Neural cell (in vitro differentiated cells): ENCODE measurements around the gene PCAT6.

Source experiments
- EZH2 ChIP-seq: fragments of 200-600, 300-800 bp; shearing (Covaris generic), sonication (generic); IDR thresholded peaks from 2 replicates; pipeline ENCODE4 v1.6.1; 2014; ENCODE audit warnings: antibody characterized with exemption, low read length, borderline replicate concordance, mild to moderate bottlenecking; ENCODE audit not compliant: insufficient read depth, poor library complexity, severe bottlenecking
- MXI1 ChIP-seq: fragments of 450-650 bp; conservative IDR thresholded peaks from 2 replicates; pipeline ENCODE4 v1.6.1; 2014; ENCODE audit warnings: antibody characterized with exemption, mild to moderate bottlenecking; ENCODE audit not compliant: poor library complexity, severe bottlenecking
- POLR2AphosphoS5 ChIP-seq: IDR thresholded peaks from 2 replicates; pipeline ENCODE4 v1.6.1; 2012
- RAD21 ChIP-seq: fragments of 450-650 bp; conservative IDR thresholded peaks from 2 replicates; pipeline ENCODE4 v1.6.1; 2014; ENCODE audit warnings: antibody characterized with exemption, mild to moderate bottlenecking, moderate library complexity
- SMC3 ChIP-seq: fragments of 450-650 bp; conservative IDR thresholded peaks from 2 replicates; pipeline ENCODE4 v1.6.1; 2014; ENCODE audit warnings: antibody characterized with exemption, mild to moderate bottlenecking, moderate library complexity; ENCODE audit not compliant: poor library complexity
- TAF1 ChIP-seq: IDR thresholded peaks from 2 replicates; pipeline ENCODE4 v1.6.1; 2012; ENCODE audit warnings: low read depth
- TF ChIP-seq, protein P1 (sequence below): fragments of 450-650 bp; IDR thresholded peaks from 2 replicates; pipeline ENCODE4 v1.5.1; 2014; ENCODE audit warnings: antibody characterized with exemption, mild to moderate bottlenecking, moderate library complexity; ENCODE audit not compliant: poor library complexity, severe bottlenecking
- TF ChIP-seq, protein P2 (sequence below): IDR thresholded peaks from 2 replicates; pipeline ENCODE4 v1.6.1; 2012; ENCODE audit warnings: borderline replicate concordance

DNA sequence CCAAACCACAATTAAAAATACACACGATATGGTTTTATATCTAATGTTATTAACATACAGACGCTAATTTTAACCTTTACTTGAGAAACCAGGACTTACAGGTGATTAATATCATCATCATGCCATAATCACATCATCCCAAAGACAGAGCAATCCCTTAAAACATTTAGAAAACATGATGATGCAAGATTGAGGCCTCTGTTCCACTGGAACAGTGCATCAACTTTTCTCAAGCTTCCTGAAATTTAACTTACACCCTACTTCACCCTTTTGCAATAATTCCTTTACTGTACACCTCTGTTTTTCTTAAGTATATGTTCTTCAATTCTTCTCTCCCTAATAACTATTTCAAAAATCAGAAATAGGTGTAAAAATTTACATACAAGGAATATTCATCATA, 40.6 kb upstream of the PCAT6 start:
- TF ChIP-seq, protein P1, sequence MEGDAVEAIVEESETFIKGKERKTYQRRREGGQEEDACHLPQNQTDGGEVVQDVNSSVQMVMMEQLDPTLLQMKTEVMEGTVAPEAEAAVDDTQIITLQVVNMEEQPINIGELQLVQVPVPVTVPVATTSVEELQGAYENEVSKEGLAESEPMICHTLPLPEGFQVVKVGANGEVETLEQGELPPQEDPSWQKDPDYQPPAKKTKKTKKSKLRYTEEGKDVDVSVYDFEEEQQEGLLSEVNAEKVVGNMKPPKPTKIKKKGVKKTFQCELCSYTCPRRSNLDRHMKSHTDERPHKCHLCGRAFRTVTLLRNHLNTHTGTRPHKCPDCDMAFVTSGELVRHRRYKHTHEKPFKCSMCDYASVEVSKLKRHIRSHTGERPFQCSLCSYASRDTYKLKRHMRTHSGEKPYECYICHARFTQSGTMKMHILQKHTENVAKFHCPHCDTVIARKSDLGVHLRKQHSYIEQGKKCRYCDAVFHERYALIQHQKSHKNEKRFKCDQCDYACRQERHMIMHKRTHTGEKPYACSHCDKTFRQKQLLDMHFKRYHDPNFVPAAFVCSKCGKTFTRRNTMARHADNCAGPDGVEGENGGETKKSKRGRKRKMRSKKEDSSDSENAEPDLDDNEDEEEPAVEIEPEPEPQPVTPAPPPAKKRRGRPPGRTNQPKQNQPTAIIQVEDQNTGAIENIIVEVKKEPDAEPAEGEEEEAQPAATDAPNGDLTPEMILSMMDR = no peak
- TF ChIP-seq, protein P2, sequence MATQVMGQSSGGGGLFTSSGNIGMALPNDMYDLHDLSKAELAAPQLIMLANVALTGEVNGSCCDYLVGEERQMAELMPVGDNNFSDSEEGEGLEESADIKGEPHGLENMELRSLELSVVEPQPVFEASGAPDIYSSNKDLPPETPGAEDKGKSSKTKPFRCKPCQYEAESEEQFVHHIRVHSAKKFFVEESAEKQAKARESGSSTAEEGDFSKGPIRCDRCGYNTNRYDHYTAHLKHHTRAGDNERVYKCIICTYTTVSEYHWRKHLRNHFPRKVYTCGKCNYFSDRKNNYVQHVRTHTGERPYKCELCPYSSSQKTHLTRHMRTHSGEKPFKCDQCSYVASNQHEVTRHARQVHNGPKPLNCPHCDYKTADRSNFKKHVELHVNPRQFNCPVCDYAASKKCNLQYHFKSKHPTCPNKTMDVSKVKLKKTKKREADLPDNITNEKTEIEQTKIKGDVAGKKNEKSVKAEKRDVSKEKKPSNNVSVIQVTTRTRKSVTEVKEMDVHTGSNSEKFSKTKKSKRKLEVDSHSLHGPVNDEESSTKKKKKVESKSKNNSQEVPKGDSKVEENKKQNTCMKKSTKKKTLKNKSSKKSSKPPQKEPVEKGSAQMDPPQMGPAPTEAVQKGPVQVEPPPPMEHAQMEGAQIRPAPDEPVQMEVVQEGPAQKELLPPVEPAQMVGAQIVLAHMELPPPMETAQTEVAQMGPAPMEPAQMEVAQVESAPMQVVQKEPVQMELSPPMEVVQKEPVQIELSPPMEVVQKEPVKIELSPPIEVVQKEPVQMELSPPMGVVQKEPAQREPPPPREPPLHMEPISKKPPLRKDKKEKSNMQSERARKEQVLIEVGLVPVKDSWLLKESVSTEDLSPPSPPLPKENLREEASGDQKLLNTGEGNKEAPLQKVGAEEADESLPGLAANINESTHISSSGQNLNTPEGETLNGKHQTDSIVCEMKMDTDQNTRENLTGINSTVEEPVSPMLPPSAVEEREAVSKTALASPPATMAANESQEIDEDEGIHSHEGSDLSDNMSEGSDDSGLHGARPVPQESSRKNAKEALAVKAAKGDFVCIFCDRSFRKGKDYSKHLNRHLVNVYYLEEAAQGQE = no peak
- no peak for TF ChIP-seq EZH2
- no peak for TF ChIP-seq RAD21
- no peak for TF ChIP-seq POLR2AphosphoS5
- TF ChIP-seq TAF1 = no peak
- TF ChIP-seq SMC3 = no peak
- TF ChIP-seq MXI1 = no peak
